ENCODE data around the gene KNL1. TPM values are rescaled to one million over a fixed set of nuclear protein-coding genes. Genes with fewer than 3 reads are reported as not detected.

The KNL1 gene
- total RNA-seq, 1 experiment from 2014 or later, result 40.3 TPM

DNA sequence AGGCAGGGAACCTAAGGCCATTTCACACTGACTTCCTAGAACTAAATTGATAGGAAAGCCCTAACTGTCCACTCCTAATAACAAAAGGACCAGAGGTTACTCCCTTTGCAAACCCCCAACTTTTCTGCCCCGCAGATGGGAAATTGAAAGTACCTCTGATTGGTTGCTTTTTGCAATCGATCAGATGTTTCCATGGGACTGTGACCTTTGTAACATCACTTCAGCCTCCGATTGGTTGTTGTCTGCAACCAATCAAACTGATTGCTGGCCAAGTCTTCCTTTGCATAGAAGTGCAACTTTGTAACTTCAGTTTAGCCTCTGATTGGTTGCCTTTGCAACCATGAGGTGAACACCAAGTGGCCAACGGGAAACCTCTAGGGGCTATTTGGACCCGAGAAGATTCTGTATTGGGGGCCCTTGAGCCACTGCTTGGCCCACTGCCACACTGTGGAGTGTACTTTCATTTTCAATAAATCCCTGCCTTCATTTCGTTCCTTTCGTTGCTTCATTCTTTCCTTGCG, 11.3 kb upstream of the KNL1 start:
- H3K4me1 ChIP-seq (ENCODE audit: insufficient read depth, low read length, poor library complexity, severe bottlenecking), result no peaks in the 10 kb centered on the region
- DNase-seq (ENCODE audit: low spot score), result no peak
- no peak overlapping the region for H3K27ac ChIP-seq (ENCODE audit: low read depth, low read length, poor library complexity, severe bottlenecking)
- ChIA-PET POLR2A (ENCODE audit: low non-redundant PET) (no interaction called here), CTCF (no interaction called here)
- intact Hi-C loops (cut with micrococcal nuclease; ENCODE audit: unreplicated experiment), result no loop called here
- TF ChIP-seq, protein P1, sequence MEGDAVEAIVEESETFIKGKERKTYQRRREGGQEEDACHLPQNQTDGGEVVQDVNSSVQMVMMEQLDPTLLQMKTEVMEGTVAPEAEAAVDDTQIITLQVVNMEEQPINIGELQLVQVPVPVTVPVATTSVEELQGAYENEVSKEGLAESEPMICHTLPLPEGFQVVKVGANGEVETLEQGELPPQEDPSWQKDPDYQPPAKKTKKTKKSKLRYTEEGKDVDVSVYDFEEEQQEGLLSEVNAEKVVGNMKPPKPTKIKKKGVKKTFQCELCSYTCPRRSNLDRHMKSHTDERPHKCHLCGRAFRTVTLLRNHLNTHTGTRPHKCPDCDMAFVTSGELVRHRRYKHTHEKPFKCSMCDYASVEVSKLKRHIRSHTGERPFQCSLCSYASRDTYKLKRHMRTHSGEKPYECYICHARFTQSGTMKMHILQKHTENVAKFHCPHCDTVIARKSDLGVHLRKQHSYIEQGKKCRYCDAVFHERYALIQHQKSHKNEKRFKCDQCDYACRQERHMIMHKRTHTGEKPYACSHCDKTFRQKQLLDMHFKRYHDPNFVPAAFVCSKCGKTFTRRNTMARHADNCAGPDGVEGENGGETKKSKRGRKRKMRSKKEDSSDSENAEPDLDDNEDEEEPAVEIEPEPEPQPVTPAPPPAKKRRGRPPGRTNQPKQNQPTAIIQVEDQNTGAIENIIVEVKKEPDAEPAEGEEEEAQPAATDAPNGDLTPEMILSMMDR (conservative IDR thresholded peaks at IDR 0.05; ENCODE audit: low read depth, low read length), result no peak
- no peaks in the 10 kb centered on the region for H3K9me3 ChIP-seq (ENCODE audit: low read depth, low read length, poor library complexity, severe bottlenecking)
- no TSS peak for BruUV-seq (replicated peaks)
- no peaks in the 10 kb centered on the region for H3K27me3 ChIP-seq (replicated peaks; ENCODE audit: insufficient read depth, low read depth, low read length, poor library complexity)
- peak overlapping the region; percentile 19 for H3K4me3 ChIP-seq (ENCODE audit: low read depth, low read length, poor library complexity, severe bottlenecking)
- no peaks in the 10 kb centered on the region for H3K36me3 ChIP-seq (ENCODE audit: insufficient read depth, low read length, poor library complexity, severe bottlenecking)

DNA sequence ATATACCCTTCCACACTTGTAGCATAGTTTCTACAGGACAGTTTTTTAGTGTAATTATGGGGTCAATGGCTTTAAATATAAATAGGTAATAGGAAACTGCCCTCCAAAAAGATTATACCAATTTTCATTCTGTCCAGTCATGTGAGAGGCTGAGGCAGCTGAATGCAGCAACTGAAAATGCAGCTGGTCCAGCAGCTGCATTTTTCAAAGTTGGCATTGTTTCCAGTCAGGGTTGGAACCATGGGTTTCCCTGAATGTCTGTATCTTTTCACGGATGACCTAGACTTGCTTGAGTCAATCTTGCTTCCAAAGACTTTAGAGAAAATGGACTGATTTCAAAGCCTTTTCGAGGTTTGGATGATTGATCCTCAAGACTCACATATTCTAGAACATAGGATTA, 9.9 kb upstream of the KNL1 start:
- H3K9me3 ChIP-seq (ENCODE audit: low read depth, low read length, poor library complexity, severe bottlenecking), result no peaks in the 10 kb centered on the region
- no peaks in the 10 kb centered on the region for H3K36me3 ChIP-seq (ENCODE audit: insufficient read depth, low read length, poor library complexity, severe bottlenecking)
- no peaks in the 10 kb centered on the region for H3K27me3 ChIP-seq (replicated peaks; ENCODE audit: insufficient read depth, low read depth, low read length, poor library complexity)
- POLR2A ChIA-PET (ENCODE audit: low non-redundant PET), result no interaction called here
- TF ChIP-seq EZH2 (IDR thresholded peaks at IDR 0.05; ENCODE audit: borderline replicate concordance, low read depth, low read length, poor library complexity, severe bottlenecking), result no peak
- TF ChIP-seq, protein P1 (conservative IDR thresholded peaks at IDR 0.05; ENCODE audit: low read depth, low read length), result no peak
- BruUV-seq (replicated peaks), result no TSS peak
- H3K4me3 ChIP-seq (ENCODE audit: low read depth, low read length, poor library complexity, severe bottlenecking), result no peak overlapping the region
- H3K4me1 ChIP-seq (ENCODE audit: insufficient read depth, low read length, poor library complexity, severe bottlenecking), result no peaks in the 10 kb centered on the region
- no peak overlapping the region for H3K27ac ChIP-seq (ENCODE audit: low read depth, low read length, poor library complexity, severe bottlenecking)
- intact Hi-C loops (cut with micrococcal nuclease; ENCODE audit: unreplicated experiment), result no loop called here
- DNase-seq (ENCODE audit: low spot score), result no peak
- CTCF ChIA-PET, result no interaction called here

DNA sequence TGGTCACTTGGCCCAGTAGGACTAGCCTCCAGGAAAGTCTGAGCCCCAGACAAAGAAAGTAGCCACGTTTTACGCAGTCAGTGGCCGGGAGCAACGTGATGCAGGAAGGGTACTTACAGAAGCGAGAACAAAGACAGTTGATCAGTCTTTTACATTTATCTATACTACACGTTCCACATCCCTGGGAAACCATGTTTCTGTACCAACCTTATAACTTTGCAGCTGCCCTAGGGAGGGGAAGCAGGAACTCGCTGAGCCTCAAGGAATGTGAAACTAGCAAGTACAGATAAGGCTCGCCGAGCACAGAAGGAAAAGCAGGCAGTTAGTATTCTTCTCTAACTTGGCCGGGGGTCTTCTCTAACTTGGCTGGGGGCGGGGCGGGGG, 3.4 kb upstream of the KNL1 start:
- ChIA-PET CTCF (interaction anchor here (1.4 to 1.5 kb wide), 2 partner anchors 26 to 192 kb away, joined by 4 to 5 read pairs; partner anchors contain the start of gene CCDC32), POLR2A (ENCODE audit: low non-redundant PET) (interaction anchor here (0.7 kb wide), 1 partner anchor 21 kb away, joined by 10 read pairs; the partner anchor contains the start of gene RPUSD2)
- no TSS peak for BruUV-seq (replicated peaks)
- Histone ChIP-seq H3K36me3 (ENCODE audit: insufficient read depth, low read length, poor library complexity, severe bottlenecking) (no peaks in the 10 kb centered on the region), H3K27me3 (replicated peaks; ENCODE audit: insufficient read depth, low read depth, low read length, poor library complexity) (no peaks in the 10 kb centered on the region), H3K9me3 (ENCODE audit: low read depth, low read length, poor library complexity, severe bottlenecking) (no peaks in the 10 kb centered on the region), H3K4me1 (ENCODE audit: insufficient read depth, low read length, poor library complexity, severe bottlenecking) (no peaks in the 10 kb centered on the region), H3K27ac (ENCODE audit: low read depth, low read length, poor library complexity, severe bottlenecking) (no peak overlapping the region), H3K4me3 (ENCODE audit: low read depth, low read length, poor library complexity, severe bottlenecking) (no peak overlapping the region)
- no peak for DNase-seq (ENCODE audit: low spot score)
- intact Hi-C loops (cut with micrococcal nuclease; ENCODE audit: unreplicated experiment), result no loop called here
- TF ChIP-seq EZH2 (IDR thresholded peaks at IDR 0.05; ENCODE audit: borderline replicate concordance, low read depth, low read length, poor library complexity, severe bottlenecking), result no peak
- TF ChIP-seq, protein P1 (conservative IDR thresholded peaks at IDR 0.05; ENCODE audit: low read depth, low read length), result no peak
